A673 (cell line): ENCODE measurements around the gene TMEM47. TPM values are rescaled to one million over a fixed set of nuclear protein-coding genes. Genes with fewer than 3 reads are reported as not detected.
A peak's percentile ranks its signal among the peaks of the same experiment; 100 is the strongest.

Source experiments
- BruUV-seq: library from RNA; stranded (reverse); fragments of 400-500 nt; replicated peaks from 2 replicates; lab custom pipeline; 2021; lab: Mats Ljungman, UMichigan
- CTCF ChIA-PET: fragments of 300-600 bp; sonication (Branson Sonifier 250); formaldehyde crosslinking; loops from one replicate; lab custom pipeline; 2022; ENCODE audit warnings: antibody characterized with exemption; lab: Charles Lee
- POLR2A ChIA-PET: fragments of 300-600 bp; sonication (Branson Sonifier 250); formaldehyde crosslinking; loops from one replicate; lab custom pipeline; 2022; ENCODE audit warnings: antibody characterized with exemption; ENCODE audit not compliant: low non-redundant PET; lab: Charles Lee
- DNase-seq: peaks from one replicate; pipeline ENCODE4 v3.0.0-alpha.2; 2015; ENCODE audit warnings: low spot score
- H3K27ac ChIP-seq: fragments of 200-600 bp; sonication (generic); 2 replicates; pipeline ENCODE4 v1.5.1; 2016; ENCODE audit warnings: mixed run types, low read depth, mild to moderate bottlenecking, mixed read lengths, antibody characterized with exemption, low read length; ENCODE audit not compliant: poor library complexity, severe bottlenecking
- H3K27me3 ChIP-seq: fragments of 200-600 bp; sonication (generic); replicated peaks from 2 replicates; pipeline ENCODE4 v1.6.1; 2017; ENCODE audit warnings: mixed run types, low read depth, mild to moderate bottlenecking, mixed read lengths, antibody characterized with exemption, low read length; ENCODE audit not compliant: insufficient read depth, poor library complexity
- H3K36me3 ChIP-seq: fragments of 200-600 bp; sonication (generic); 2 replicates; pipeline ENCODE4 v1.6.1; 2016; ENCODE audit warnings: mixed run types, mild to moderate bottlenecking, mixed read lengths, antibody characterized with exemption, low read length; ENCODE audit not compliant: insufficient read depth, poor library complexity, severe bottlenecking
- H3K4me1 ChIP-seq: fragments of 200-600 bp; sonication (generic); 2 replicates; pipeline ENCODE4 v1.6.1; 2017; ENCODE audit warnings: mixed run types, mild to moderate bottlenecking, mixed read lengths, antibody characterized with exemption, low read length; ENCODE audit not compliant: insufficient read depth, poor library complexity, severe bottlenecking
- H3K4me3 ChIP-seq: fragments of 200-600 bp; sonication (generic); 2 replicates; pipeline ENCODE4 v1.5.1; 2016; ENCODE audit warnings: low read depth, mixed run types, mild to moderate bottlenecking, mixed read lengths, low read length; ENCODE audit not compliant: poor library complexity, severe bottlenecking
- H3K9me3 ChIP-seq: fragments of 200-600 bp; sonication (generic); 2 replicates; pipeline ENCODE4 v1.6.1; 2016; ENCODE audit warnings: mixed run types, low read depth, mild to moderate bottlenecking, mixed read lengths, antibody characterized with exemption, low read length; ENCODE audit not compliant: poor library complexity, severe bottlenecking
- CTCF ChIP-seq: fragments of 300-800, 200-600 bp; sonication (generic); conservative IDR thresholded peaks from 2 replicates; pipeline ENCODE4 v1.5.1; 2017; ENCODE audit warnings: low read depth, mild to moderate bottlenecking, antibody characterized with exemption, low read length, moderate library complexity, mixed read lengths
- EZH2 ChIP-seq: fragments of 200-600 bp; sonication (generic); IDR thresholded peaks from 2 replicates; pipeline ENCODE4 v1.6.1; 2017; ENCODE audit warnings: borderline replicate concordance, low read depth, mild to moderate bottlenecking, mixed read lengths, antibody characterized with exemption, low read length; ENCODE audit not compliant: poor library complexity, severe bottlenecking
- intact Hi-C: fragments of 100-400 bp; cut with micrococcal nuclease; formaldehyde crosslinking; loops from one replicate; pipeline ENCODE4 v1.10.0; 2022; ENCODE audit not compliant: unreplicated experiment
- total RNA-seq: library from RNA; stranded (reverse); gene quantifications from 2 replicates; pipeline ENCODE4 v1.2.3, GENCODE V29; 2021

TMEM47 gene
- total RNA-seq, 1 experiment from 2014 or later = 36.4 TPM

- intact Hi-C loops = no loop called here
- no peaks in the 10 kb centered on the region for H3K4me1 ChIP-seq
- no peaks in the 10 kb centered on the region for H3K27me3 ChIP-seq
- BruUV-seq = no TSS peak
- H3K4me3 ChIP-seq = no peak overlapping the region
- ChIA-PET CTCF (no interaction called here), POLR2A (no interaction called here)
- no peak for DNase-seq
- no peak for TF ChIP-seq EZH2
- TF ChIP-seq CTCF = no peak
- no peaks in the 10 kb centered on the region for H3K9me3 ChIP-seq
- no peak overlapping the region for H3K27ac ChIP-seq
- H3K36me3 ChIP-seq = no peaks in the 10 kb centered on the region
Observed at GRCh38 chrX:34658326-34658725, 1.2 kb upstream of the TMEM47 start.

GRCh38 chrX:34657726-34658070 is 613 bp upstream of the TMEM47 start:
- ChIA-PET CTCF (no interaction called here), POLR2A (no interaction called here)
- TF ChIP-seq CTCF = no peak
- TF ChIP-seq EZH2 = no peak
- H3K4me1 ChIP-seq = peaks cover 3% of the 10 kb centered on the region
- no peaks in the 10 kb centered on the region for H3K36me3 ChIP-seq
- H3K4me3 ChIP-seq = peak overlapping the region; percentile 61
- no peaks in the 10 kb centered on the region for H3K9me3 ChIP-seq
- H3K27ac ChIP-seq = peak overlapping the region; percentile 18
- DNase-seq = no peak
- no TSS peak for BruUV-seq
- intact Hi-C loops = loop anchor here (2.0 kb wide), 1 partner anchor 73 kb away; no protein-coding TSS in a partner anchor
- no peaks in the 10 kb centered on the region for H3K27me3 ChIP-seq

- Histone ChIP-seq H3K4me3 (peak overlapping the region; percentile 61), H3K27ac (peak overlapping the region; percentile 74), H3K36me3 (peaks cover 3% of the 10 kb centered on the region), H3K4me1 (peaks cover 8% of the 10 kb centered on the region), H3K9me3 (no peaks in the 10 kb centered on the region), H3K27me3 (no peaks in the 10 kb centered on the region)
- ChIA-PET POLR2A (no interaction called here), CTCF (no interaction called here)
- intact Hi-C loops = loop anchor here (2.0 kb wide), 1 partner anchor 72 kb away; no protein-coding TSS in a partner anchor
- no TSS peak for BruUV-seq
- TF ChIP-seq EZH2 (no peak), CTCF (no peak)
- peak; percentile 37 for DNase-seq
Observed at GRCh38 chrX:34656467-34656841, 631 bp downstream of the TMEM47 start.
